Kidney capillary endothelial cell (primary cell): Measurements from ENCODE around the gene TSC1.
A peak's percentile ranks its signal among the peaks of the same experiment; 100 is the strongest.

Source experiments
- DNase-seq: peaks from one replicate; pipeline ENCODE4 v3.0.0-alpha.2; 2018; ENCODE audit warnings: low spot score

Gene TSC1

DNA sequence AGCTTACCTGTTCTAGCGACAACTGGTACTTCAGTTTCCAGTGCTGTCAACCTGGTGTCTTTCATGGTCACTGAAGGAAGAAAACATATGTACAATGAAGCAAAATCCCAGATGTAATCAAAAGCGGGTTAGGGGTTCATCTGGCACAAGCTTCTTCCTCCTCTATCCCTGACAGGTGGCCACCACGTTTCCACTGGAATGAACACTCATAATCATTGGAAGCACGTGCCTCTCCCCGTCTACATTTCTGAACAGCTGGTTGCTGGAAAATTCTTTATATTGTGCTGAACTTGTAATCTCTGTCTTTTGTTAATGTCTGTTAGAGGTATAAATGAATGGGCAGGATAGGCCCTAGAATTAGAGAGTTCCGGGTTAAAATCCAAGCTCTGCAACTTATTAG is 9.4 kb downstream of the TSC1 start:
- DNase-seq, result no peak

DNA sequence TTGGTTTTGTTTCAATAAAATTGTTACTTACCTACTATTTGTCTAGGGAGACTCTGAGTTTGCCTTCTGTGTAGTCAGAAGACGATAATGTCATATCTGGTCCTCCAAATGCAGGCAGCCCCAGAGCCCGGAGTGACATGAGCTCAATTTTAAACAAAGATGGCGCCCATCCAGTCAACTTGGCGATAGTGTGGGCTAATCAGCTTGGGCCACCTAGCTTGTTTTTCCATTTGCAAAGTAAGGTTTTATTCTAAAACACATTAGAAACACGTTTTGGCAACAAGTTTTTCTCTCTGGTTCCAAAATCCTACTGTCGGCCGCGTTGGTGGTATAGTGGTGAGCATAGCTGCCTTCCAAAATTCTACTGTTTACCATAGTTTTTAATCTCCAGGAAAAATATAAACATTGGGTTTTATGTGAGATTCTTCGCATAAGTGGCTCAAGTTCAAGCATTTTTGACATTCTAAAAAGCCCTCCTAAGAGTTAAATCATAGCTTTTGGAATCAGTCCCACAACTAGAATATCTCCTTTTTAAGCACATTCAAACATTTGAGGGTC is 13.2 kb downstream of the TSC1 start:
- no peak for DNase-seq

DNA sequence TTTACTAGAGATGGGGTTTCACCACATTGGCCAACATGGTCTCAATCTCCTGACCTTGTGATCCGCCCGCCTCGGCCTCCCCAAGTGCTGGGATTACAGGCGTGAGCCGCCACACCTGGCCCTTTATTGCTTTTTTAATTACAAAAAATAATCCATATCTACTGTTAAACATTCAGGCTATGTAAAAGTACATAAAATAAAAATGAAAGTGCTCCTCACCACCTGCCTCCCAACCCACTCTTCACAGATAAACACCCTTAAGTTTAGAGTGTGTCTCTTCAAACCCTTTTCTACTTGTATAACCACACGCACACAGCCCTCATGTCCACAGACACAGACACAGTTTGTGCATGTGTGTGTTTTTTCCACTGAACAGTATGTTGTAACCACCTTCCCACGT is 16.7 kb downstream of the TSC1 start:
- no peak for DNase-seq

DNA sequence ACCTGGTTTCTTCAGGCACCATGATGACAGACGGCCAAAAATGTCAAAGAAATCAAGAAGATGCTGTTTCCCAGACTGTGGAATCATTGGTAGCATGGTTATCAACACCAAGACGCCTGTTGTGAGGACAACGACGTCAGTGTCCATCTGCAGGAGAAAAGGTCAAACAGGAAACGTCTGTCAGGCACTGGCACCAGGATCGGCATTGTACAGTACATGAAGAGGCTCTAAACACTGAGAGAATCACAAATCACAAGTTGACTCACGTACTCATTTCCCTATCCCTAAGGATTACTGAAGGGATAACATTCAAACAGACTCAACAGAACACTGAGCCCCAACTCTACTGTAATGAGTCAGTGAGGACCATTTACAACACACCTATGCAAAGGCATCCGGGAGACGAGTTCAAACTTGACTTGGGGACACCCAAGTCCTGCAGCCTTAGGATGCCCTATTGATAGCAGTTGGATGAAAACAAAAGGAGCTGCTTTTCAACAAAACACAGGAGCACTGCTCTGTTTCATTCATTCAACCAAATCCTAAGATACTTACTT is 21.0 kb downstream of the TSC1 start:
- peak; percentile 21 for DNase-seq

DNA sequence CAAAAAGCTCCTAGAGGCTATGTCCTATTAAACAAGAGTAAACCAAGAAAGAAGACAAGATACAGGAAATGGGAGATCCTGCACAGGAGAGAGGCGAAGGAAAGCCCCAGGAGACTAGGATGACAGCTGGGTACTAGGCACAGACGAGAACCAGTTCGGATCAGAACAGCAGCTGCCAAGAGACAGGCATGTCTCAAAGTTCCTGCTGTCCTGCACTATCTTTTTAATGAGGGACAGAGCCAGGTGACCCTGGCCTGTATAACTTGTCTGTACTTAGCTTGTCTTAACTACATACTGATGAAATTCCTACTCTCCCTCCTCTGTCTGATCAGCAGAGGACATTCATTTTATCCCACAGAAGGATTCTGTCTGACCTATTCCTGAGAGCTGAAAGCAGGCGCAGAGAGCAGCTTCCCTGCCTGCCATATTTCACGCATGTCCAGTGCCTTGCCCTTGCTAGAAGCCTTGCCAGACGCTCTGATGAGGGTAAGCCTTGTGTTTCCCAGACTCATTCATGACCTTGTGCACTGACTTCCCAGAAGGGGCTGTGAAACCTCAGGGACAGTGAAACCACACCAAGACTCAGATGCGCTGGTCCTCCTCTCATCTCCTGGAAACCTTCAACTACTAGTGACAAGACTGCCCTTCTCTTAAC is 24.7 kb downstream of the TSC1 start:
- DNase-seq, result no peak

DNA sequence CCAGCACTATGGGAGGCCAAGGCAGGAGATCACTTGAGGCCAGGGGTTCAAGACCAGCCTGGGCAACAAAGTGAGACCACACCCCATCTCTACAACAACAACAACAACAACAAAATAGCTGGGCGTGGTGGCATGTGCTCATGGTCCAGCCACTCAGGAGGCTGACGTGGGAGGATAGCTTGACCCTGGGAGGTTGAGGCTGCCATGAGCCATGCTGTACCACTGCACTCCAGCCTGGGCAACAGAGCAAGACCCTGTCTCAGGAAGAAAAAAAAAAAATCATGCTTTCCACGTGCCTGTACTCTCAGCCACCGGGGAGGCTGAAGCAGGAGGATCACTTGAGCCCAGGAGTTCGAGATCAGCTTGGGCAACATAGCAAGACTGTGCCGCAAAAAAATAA is 29.5 kb downstream of the TSC1 start:
- no peak for DNase-seq

DNA sequence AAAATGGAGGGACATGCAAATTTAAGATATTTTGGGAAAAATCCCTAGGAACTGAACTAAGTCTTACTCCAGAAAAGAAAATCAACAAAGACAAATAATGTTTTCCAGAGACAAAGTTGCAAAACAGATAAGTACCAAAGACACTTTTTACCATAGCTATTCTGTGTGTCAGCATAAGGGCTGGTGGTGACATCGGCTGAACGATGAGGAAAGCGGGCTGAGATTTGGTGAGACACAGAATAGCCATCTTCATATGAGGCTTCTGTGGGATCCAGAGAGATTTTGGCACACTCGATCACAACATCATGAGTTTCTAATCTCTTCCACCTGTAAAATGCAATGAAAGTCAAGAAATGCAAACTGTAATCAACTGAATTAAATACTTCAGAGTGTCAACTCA is 32.3 kb downstream of the TSC1 start:
- DNase-seq, result no peak

DNA sequence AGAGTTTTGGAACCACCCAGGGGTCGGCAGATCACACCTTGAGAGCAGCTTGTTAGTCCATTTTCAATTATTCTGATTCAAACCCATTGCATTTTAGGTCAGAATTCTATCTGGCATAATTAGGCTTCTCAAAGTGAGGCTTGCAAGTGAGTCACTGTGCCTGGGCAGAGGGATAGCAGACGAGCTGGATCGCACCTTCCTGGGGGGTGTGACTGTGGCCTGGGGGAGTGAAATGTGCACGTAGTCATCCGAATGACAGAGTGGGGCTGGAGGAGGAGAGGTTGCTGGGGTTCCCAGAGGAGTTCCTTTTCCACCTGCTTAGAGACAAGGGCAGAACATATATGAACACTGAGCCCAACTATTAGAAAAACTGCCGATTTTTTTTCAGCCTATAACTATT is 34.0 kb downstream of the TSC1 start:
- DNase-seq, result no peak

DNA sequence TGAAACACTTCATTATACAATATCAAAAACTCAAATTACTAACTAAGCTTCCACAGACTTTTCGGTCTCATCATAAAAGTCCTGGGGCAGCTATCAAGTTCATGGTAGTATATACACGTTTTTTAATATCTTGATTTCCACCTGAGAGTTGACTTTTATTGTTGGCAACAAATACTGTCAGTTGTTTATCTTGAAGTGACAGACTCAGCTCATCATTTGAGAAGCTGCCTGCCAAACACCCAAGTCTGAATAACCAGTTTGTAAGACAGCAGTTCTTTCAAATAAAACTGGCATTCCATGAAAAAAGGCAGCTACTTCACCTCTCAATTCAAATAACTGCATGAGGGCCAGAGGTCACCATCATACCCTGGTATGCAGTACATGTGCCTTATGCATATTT is 35.1 kb downstream of the TSC1 start:
- no peak for DNase-seq

DNA sequence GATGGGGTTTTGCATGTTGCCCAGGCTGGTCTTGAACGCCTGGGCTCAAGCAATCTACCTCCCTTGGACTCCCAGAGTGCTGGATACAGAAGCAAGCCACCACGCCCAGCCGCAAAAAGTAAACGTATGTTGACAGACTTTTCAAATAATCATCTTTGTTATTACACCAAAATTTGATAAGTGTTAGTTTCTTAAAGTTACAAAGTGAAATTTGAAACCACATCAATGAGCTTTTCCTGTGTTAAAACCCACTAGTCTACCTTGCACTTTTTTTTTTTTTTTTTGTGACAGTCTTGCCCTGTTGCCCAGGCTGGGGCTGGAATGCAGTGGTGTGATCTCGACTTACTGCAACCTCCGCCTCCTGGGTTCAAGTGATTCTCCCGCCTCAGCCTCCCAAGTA is 35.8 kb downstream of the TSC1 start:
- DNase-seq, result no peak

DNA sequence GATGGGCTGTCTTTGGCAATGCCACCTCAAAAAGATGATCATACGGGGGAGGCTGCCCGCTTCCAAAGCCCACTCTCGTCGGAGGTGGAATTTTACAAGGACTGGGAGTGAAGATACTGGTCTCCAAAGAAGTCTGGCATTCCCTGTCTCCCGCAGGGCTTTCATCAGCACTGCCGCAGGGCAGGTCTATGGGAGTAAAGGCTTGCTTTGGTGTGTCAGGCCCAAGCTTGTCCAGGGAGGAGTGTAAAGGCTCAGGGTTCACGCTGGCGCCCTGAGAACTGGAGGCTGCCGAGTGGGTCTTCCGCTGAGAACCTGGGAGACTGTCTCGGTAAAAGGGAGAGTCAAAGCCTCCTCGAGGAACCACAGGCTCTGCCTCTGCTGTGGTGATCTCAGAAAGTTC is 38.7 kb downstream of the TSC1 start:
- no peak for DNase-seq

DNA sequence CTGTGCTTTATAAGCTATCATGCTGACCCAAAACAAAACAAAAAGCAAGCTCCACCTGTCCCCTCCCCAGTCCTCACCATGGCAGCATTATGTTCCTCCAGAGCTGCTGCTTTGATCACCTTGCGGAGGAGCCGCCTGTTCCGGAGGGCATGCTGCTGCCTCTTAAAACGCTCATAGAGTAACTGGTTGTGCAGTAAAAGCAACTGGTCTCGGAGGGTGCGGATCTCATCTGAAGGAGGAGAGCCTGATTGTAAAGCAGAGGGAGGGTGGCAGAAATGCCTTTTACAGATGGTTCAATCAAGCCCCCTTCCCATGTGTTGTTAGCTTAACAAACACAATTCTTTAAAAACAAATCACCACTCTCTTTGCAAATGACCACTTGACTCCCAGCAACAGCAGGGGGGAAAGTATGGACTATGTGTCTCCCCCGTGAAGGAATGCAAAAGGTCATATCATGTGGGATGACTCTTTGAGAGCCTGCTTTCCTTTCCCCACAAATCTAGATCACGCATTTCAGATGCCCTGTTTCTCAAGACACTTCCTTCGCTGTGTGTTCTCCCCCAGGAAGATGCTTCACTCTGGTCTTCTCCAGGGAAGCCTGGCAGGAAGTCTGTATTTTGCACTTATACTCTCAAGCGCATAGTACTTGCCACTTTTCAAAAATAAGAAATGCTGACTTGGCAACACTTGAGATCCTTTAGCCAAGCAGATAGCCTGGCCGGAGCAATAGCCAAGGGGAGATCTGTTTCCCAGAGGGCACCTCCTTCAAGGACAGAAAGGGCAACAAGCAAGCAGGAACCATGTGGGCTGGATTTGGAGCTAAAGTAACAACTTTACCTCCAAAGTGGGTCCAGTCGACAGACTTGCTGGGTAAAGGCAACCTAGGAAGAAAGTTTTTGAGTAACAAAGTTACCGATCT is 40.6 kb downstream of the TSC1 start:
- no peak for DNase-seq

DNA sequence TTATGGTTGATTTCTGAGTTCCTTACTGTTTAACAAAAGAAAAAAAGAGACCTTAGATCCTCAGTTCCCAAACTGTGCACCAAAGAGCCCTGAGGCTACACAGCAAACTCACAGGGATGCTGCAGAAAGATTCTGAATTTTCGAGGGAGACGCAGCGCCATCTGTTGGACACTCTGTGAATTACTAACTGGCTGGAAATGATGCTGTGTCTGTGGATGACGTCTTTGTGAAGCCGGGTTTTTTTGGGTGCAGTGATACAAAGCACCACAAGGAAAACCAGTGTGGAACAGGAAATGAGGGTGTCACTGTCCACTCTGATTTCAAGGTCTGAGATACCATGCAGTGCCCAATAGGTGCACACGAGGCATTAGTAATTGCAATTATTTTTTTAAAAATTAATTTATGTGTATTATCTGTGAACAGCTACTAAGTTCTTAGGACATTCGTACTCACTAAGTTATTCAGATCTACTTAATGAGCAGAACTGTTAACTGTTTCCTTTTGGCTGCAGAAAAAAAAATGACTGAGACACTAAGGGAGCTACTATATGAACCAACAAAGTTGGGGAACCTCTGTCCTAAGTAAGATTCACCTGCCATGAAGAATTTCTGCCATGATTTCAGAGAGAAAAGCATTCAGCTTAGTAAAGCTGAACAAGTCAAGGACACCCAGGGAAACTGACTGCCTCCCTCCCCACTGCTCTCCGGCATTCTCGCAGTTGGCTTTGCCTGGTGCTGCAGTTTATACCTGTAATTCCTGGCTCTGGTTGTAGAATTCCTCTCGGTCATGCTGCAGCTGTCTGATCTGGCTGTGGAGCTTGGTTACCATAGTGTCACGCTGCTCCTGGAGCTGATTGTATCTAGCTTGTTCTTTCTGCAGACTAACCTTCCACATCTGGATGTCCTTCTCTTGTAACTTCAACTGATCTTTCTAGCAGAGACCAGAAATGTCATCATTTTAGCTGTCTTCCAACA is 42.3 kb downstream of the TSC1 start:
- DNase-seq, result peak; percentile 93

DNA sequence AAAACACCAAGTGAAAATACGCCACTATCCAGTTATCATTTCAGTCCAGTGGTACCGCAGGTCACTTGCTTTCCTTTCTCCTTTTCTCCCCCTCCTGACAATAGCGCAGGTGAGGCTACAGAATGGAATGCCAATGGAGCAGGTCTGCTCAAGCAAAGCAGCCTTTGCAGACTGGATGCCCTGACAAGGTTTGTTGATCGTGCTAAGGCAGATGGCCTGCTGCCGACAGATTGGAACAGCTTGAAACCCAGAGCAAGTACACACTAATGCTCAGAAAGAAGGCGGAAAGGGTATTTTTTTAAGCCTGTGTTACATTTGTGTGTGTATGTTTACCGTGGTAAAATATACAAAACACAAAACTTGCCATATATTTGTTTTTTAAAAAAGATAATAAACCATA is 46.4 kb downstream of the TSC1 start:
- no peak for DNase-seq

DNA sequence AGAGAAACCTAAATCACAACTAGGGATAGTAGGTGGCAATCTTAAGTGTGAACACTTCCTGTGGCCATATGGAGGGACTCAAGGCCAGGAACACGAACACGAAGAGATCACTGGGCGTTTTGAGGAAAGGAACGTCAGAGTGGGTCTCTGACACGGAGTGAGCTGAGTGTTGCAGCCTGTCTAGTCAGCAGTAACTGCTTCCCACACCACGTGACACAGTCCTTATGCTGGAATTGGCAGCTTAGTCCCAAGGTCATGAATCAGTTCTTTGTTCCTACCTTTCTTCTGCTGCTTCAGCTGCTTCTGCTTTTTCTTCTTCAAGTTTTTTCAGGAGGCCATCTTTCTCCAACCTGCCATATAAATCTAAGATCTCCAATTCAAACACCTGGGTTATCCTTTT is 47.5 kb downstream of the TSC1 start:
- no peak for DNase-seq

DNA sequence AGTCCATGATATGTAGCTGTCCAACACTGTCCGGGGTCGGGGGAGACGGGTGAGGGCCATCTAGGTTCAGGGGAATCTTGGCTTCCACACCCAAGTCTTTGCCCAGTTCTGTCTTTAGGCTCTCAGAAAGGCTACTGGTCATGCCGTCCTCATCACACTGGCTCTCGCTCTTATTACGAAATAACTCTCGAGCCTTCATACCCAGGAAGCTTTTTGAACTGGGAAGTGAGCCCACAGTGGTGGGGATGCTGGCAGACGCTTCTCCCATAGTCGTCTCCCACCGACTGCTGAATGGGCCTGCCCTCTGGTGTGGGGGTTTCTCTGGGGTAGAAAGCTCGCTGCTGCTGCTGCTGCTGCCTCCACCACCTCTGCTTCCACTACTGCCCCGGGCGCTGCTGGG is 48.2 kb downstream of the TSC1 start:
- DNase-seq, result no peak

DNA sequence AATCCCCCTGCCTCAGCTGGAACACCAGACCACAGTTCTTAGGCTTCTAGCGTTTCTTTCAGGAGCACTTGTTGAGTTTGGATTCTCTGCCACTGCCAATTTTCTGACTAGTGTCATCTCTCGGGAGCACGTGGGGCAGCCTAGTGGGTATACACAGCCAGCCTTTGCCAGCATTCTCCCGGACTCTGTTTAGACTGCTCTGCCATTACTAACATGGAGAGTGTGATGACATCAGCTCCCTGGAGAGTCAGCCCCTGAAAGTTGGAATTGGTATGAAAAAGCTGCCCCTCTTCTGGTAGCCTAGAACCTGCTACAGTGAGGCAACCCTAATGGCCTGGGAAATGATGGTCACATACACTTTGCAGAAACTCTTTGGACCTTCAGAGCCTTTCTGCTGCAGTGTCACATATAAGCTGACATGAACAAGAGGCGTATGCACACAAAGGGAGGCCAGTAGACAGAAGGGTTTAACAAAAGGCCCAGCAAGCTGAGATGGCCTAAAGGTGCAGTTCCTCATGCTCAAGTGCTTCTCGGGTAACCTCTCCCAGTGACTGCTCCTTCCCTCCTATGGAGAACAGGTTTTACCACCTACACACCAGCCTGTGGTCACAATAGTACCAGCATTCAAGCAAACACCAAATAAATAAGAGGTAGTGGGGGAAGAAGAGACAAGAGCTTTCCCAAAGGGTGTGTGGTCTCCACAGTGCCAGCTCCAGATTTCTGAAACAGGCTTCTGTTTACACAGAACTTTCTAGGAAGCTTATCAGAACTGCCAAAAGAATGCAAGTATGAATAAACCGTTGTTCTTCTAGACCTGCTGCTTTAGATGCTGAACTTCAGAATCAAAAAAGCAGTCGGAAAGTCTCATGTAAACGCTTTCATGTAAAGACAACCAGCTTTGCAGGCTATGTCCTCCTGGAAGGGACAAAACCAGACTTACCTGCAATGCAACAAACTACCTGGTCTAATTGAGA is 49.3 kb downstream of the TSC1 start:
- DNase-seq, result no peak

DNA sequence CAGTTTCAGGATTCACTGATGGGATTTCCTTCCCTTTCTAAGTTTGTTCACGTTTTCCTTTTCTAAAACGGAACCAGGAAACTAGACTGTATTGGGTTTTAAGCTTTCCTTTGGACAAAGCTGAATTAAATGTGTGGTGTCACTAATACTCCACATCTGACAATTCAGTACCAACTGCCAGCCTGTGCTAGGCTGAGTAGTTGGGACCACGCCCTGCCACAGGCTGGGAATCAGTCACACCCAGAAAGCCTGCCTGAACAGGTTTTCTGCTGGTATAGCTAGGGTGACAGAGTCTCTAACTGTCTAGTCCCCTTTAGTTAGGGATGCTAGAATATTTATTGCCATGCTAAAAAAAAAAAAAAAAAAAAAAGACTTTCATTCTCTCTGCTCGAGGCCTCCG is 50.1 kb downstream of the TSC1 start:
- DNase-seq, result no peak

DNA sequence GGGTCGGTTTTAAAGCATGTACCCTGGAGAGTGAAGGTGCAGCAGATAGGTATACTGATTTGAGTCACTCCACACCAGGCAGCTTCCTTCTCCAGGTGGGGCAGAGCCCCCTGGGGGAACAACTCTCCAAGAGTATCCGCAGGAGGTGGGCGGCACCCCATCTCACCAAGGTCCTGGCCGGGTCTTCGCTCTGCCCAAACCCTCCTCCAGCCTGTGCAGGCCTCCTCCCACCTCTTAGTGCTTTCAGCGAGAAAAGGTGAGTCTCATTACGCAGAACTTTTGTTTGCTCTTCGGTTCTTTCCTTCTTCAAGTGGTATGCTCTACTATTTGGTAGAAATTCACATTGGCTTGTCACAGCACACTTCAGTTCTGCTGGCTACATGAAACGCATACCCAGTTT is 52.0 kb downstream of the TSC1 start:
- DNase-seq, result no peak

DNA sequence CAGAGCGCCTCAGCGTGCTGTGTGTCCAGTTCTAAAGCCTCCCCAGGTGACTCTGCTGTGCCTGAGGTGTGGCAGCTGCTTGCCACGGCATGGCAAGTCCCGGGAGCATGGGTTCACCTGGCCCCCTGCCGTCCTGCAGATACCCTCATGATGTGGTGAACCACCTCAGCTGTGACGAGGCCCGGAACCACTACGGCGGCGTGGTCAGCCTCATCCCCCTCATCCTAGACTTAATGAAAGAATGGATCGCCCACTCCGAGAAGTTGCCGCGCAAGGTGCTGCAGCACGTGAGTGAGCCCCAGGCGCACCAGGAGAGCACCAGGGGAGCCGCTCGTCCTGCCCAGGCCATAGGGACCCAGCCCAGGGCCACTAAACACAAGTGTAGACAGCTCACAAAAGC is 56.3 kb downstream of the TSC1 start:
- DNase-seq, result no peak
